ENCODE data around the gene TOGARAM2. TPM values are rescaled to one million over a fixed set of nuclear protein-coding genes. Genes with fewer than 3 reads are reported as not detected.
A peak's percentile ranks its signal among the peaks of the same experiment; 100 is the strongest.

The TOGARAM2 gene
- total RNA-seq, 1 donor from 2014 or later, result 51.9 TPM

- Histone ChIP-seq H3K4me1 (peaks cover 9% of the 10 kb centered on the region), H3K27ac (replicated peaks) (no peak overlapping the region), H3K36me3 (peaks cover 36% of the 10 kb centered on the region), H3K4me3 (no peak overlapping the region), H3K9me3 (replicated peaks) (no peaks in the 10 kb centered on the region), H3K27me3 (ENCODE audit: low read depth) (no peaks in the 10 kb centered on the region)
- TF ChIP-seq CTCF (IDR thresholded peaks at IDR 0.05; ENCODE audit: borderline replicate concordance), result no peak
- intact Hi-C loops (cut with micrococcal nuclease), result no loop called here
- no peak for DNase-seq
Observed at GRCh38 chr2:29051730-29052129, 70.6 kb downstream of the TOGARAM2 start.

- DNase-seq, result no peak
- Histone ChIP-seq H3K36me3 (peaks cover 26% of the 10 kb centered on the region), H3K4me3 (no peak overlapping the region), H3K27ac (replicated peaks) (no peak overlapping the region), H3K4me1 (peaks cover 9% of the 10 kb centered on the region), H3K9me3 (replicated peaks) (no peaks in the 10 kb centered on the region), H3K27me3 (ENCODE audit: low read depth) (no peaks in the 10 kb centered on the region)
- no peak for TF ChIP-seq CTCF (IDR thresholded peaks at IDR 0.05; ENCODE audit: borderline replicate concordance)
- intact Hi-C loops (cut with micrococcal nuclease), result no loop called here
Observed at GRCh38 chr2:29052807-29053206, 71.7 kb downstream of the TOGARAM2 start.

- intact Hi-C loops (cut with micrococcal nuclease), result no loop called here
- TF ChIP-seq CTCF (IDR thresholded peaks at IDR 0.05; ENCODE audit: borderline replicate concordance), result no peak
Observed at GRCh38 chr2:29053223-29053622, 72.1 kb downstream of the TOGARAM2 start.

GRCh38 chr2:29053670-29054400 is 72.7 kb downstream of the TOGARAM2 start:
- Histone ChIP-seq H3K4me3 (no peak overlapping the region), H3K27ac (replicated peaks) (peak overlapping the region; percentile 33), H3K27me3 (ENCODE audit: low read depth) (no peaks in the 10 kb centered on the region), H3K36me3 (peaks cover 25% of the 10 kb centered on the region), H3K9me3 (replicated peaks) (no peaks in the 10 kb centered on the region), H3K4me1 (peaks cover 9% of the 10 kb centered on the region)
- TF ChIP-seq CTCF (IDR thresholded peaks at IDR 0.05; ENCODE audit: borderline replicate concordance), result no peak
- intact Hi-C loops (cut with micrococcal nuclease), result no loop called here
- DNase-seq, result no peak

More at GRCh38 chr2:29053223-29053622, 72.1 kb downstream of the TOGARAM2 start:
- H3K36me3 ChIP-seq, result peaks cover 25% of the 10 kb centered on the region
- no peaks in the 10 kb centered on the region for H3K9me3 ChIP-seq (replicated peaks)
- peaks cover 9% of the 10 kb centered on the region for H3K4me1 ChIP-seq
- H3K4me3 ChIP-seq, result no peak overlapping the region
- no peaks in the 10 kb centered on the region for H3K27me3 ChIP-seq (ENCODE audit: low read depth)
- H3K27ac ChIP-seq (replicated peaks), result peak overlapping the region; percentile 33
- no peak for DNase-seq

- TF ChIP-seq CTCF (IDR thresholded peaks at IDR 0.05; ENCODE audit: borderline replicate concordance), result no peak
- Histone ChIP-seq H3K4me1 (peaks cover 9% of the 10 kb centered on the region), H3K27ac (replicated peaks) (no peak overlapping the region), H3K9me3 (replicated peaks) (no peaks in the 10 kb centered on the region), H3K4me3 (no peak overlapping the region), H3K36me3 (peaks cover 22% of the 10 kb centered on the region), H3K27me3 (ENCODE audit: low read depth) (no peaks in the 10 kb centered on the region)
- no peak for DNase-seq
- intact Hi-C loops (cut with micrococcal nuclease), result no loop called here
Observed at GRCh38 chr2:29054430-29054829, 73.3 kb downstream of the TOGARAM2 start.
